Measurements from ENCODE around the gene SHLD1.
"Not testable (repeated sequence)": the region's sequence is repeated elsewhere in the genome, so short reads cannot be mapped to it uniquely, and the experiment has no call there.

The SHLD1 gene

DNA sequence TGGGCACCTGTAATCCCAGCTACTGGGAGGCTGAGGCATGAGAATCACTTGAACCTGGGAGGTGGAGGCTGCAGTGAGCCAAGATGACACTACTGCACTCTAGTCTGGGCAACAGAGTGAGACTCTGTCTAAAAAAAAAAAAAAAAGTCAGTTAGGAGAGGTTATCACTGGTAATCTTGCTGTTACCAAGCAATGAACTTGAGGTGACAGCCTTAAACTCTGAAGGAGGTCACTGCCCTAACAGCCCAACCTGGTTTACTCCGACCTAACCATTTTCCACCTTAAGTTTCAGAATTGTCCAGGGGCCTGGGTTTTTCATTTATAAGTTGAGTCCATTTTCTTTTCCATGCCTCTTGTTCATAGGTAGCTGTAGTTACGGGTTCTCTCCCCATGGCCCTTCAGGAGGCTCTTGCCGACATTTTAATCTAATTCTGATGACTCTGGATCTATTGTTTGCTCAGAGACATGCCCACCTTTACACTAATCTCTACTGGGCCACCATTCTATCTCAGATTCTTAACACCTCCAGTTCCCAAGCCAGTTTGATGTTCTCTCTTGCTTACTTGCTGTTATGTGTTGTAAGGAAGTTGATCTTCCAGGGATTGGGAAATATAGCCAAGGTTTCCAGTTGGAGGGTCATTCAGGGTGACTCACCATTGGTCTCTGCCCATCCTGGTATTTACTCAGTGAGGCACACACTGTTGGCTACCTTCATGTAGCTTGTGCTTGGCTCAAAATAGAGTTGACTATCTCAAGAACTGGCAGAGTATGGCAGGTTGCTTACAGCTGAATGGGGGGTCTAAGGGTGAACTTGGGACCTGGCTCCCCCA is 29.1 kb downstream of the SHLD1 start:
- H3K4me1 ChIP-seq = no peaks in the 10 kb centered on the region
- H3K27ac ChIP-seq = no peak overlapping the region
- H3K4me3 ChIP-seq = no peak overlapping the region
- DNase-seq = peak in 1 of 2 donors; percentile 42
- no peaks in the 10 kb centered on the region for H3K27me3 ChIP-seq
- intact Hi-C loops (cut with DNase I; ENCODE audit: low total_unique reads) = no loop called here
- TF ChIP-seq, protein P1, sequence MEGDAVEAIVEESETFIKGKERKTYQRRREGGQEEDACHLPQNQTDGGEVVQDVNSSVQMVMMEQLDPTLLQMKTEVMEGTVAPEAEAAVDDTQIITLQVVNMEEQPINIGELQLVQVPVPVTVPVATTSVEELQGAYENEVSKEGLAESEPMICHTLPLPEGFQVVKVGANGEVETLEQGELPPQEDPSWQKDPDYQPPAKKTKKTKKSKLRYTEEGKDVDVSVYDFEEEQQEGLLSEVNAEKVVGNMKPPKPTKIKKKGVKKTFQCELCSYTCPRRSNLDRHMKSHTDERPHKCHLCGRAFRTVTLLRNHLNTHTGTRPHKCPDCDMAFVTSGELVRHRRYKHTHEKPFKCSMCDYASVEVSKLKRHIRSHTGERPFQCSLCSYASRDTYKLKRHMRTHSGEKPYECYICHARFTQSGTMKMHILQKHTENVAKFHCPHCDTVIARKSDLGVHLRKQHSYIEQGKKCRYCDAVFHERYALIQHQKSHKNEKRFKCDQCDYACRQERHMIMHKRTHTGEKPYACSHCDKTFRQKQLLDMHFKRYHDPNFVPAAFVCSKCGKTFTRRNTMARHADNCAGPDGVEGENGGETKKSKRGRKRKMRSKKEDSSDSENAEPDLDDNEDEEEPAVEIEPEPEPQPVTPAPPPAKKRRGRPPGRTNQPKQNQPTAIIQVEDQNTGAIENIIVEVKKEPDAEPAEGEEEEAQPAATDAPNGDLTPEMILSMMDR (IDR thresholded peaks at IDR 0.05) = no peak
- H3K36me3 ChIP-seq = peaks cover 7 to 20% (median 9%) of the 10 kb centered on the region in 3 donors
- H3K9me3 ChIP-seq = no peaks in the 10 kb centered on the region

DNA sequence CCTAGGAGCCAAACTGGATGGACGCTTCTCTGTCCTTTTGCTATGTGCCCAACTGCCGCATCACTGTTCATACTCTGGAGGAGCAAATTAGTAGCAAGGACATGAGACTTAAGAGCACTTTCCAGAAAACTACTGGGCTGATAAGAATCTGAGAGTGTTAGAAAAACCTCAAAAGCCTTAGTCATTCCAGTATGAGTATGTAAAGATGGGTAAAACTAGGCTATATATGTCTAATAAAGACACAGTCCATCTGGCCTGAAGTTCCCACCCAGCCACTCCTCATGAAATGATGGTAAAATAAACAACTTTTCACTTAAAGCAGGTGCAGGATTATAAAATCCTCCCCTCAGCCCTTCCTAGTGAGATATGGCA is 30.6 kb downstream of the SHLD1 start:
- Histone ChIP-seq H3K4me3 (no peak overlapping the region), H3K27me3 (no peaks in the 10 kb centered on the region), H3K27ac (no peak overlapping the region), H3K36me3 (peaks cover 0 to 10% (median 4%) of the 10 kb centered on the region in 3 donors), H3K4me1 (no peaks in the 10 kb centered on the region), H3K9me3 (no peaks in the 10 kb centered on the region)
- no peak for DNase-seq
- intact Hi-C loops (cut with DNase I; ENCODE audit: low total_unique reads) = no loop called here
- TF ChIP-seq, protein P1 (IDR thresholded peaks at IDR 0.05) = no peak

DNA sequence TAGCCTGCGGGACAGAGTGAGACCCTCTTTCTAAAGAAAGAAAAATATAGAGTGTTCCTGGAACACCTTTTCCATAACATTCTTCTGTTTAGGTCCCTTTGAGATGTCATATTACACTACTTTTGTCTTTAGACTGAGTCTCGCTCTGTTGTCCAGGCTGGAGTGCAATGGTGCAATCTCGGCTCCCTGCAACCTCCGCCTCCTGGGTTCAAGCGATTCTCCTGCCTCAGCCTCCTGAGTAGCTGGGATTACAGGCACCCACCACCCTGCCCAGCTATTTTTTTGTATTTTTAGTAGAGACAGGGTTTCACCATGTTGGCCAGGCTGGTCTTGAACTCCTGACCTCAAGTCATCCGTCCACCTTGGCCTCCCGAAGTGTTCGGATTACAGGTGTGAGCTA is 31.2 kb downstream of the SHLD1 start:
- H3K27me3 ChIP-seq; DNase-seq; intact Hi-C loops (cut with DNase I; ENCODE audit: low total_unique reads); H3K36me3 ChIP-seq; H3K4me1 ChIP-seq; H3K9me3 ChIP-seq; H3K27ac ChIP-seq; H3K4me3 ChIP-seq: not testable (repeated sequence)

DNA sequence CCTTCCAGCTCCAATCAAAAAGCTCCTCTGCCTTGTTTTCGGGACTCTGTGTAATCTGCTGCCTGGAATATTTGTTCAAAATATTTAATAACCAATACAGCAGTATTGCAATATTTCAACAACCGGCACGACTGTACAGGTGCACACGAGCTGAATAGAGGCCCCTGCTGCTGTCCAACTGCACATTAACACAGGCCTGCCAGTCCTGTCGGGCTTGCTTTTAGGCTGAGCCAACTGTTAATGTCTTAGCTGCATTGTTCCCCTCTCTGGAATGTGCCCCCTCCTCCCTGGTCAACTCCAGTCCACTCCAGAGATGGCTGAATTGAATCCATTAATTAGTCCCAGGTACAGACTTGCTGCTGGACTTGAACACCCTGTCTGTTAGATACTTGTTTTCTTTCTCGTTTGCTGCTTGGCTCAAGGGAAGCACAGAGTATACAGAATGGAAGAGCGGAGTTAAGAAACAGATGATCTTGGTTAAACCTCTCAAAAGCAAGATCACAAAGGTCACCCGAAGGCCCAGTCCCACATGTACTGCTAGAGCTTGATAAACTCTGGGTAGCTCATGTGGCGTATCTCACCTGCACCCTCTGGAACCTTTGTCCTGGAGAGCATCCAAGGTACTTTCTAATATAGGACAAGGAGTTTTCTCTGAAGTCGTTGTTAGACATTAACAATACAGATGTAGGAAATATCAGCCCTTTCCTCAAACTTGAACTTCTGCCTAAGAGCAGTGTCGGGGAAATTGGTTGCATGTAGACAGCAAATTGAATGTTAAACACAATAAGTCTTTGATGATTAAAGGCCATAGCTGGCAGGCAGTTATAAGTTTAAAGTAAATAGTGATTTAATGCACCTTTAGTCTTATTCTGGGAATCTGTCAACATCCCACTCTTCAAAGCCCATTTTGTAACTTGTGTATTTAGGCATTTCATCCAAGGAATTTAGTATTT is 31.9 kb downstream of the SHLD1 start:
- Histone ChIP-seq H3K36me3 (peaks cover 0 to 4% (median 0%) of the 10 kb centered on the region in 3 donors), H3K27ac (no peak overlapping the region), H3K9me3 (no peaks in the 10 kb centered on the region), H3K4me3 (no peak overlapping the region), H3K4me1 (peaks cover 0 to 6% (median 2%) of the 10 kb centered on the region in 4 donors), H3K27me3 (no peaks in the 10 kb centered on the region)
- intact Hi-C loops (cut with DNase I; ENCODE audit: low total_unique reads) = no loop called here
- TF ChIP-seq, protein P1 (IDR thresholded peaks at IDR 0.05) = no peak
- no peak for DNase-seq

DNA sequence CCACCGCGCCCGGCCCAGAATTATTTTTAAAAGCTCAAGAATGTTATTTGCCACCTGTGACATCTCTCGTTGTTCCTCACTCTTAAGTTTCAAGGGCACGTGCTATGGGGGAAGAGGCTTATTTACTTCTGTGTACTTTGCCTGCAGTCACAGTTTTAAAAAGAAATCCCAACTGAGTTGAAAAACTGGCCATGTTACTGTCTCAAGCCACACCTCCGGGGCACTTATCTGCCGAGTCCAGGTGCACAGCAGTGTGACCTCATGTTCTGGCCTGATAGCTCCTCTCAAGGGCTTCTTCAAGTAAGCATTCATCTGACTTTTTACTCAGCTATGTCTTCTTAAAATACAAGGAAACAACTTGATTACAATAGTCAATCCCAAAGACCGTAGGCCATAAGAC is 34.5 kb downstream of the SHLD1 start:
- Histone ChIP-seq H3K4me1 (peaks cover 0 to 16% (median 12%) of the 10 kb centered on the region in 4 donors), H3K36me3 (no peaks in the 10 kb centered on the region), H3K4me3 (no peak overlapping the region), H3K27me3 (no peaks in the 10 kb centered on the region), H3K27ac (no peak overlapping the region), H3K9me3 (no peaks in the 10 kb centered on the region)
- intact Hi-C loops (cut with DNase I; ENCODE audit: low total_unique reads) = no loop called here
- DNase-seq = no peak
- TF ChIP-seq, protein P1 (IDR thresholded peaks at IDR 0.05) = no peak

DNA sequence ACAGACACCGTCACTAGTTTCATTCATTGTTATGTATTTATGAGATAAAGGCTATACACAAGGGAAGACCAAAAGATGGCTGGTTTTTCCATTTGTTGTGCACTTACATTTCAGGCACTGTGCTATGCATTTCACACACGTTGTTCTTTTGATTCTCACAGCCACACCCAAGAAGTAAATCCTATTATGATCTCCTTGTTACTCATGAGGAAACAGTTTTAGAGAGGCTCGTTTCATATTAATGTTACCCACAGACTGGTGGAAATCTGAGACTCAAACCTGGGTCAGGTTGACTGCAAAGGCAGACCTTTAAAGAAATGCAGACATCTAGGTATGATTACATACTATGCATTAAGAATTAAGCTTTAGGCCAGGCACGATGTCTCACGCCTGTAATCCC is 34.9 kb downstream of the SHLD1 start:
- Histone ChIP-seq H3K36me3 (peaks cover 0 to 3% (median 0%) of the 10 kb centered on the region in 3 donors), H3K27me3 (no peaks in the 10 kb centered on the region), H3K9me3 (no peaks in the 10 kb centered on the region), H3K4me1 (peaks cover 0 to 16% (median 12%) of the 10 kb centered on the region in 4 donors), H3K4me3 (no peak overlapping the region), H3K27ac (no peak overlapping the region)
- intact Hi-C loops (cut with DNase I; ENCODE audit: low total_unique reads) = no loop called here
- DNase-seq = no peak
- TF ChIP-seq, protein P1 (IDR thresholded peaks at IDR 0.05) = no peak
